ENCODE results near the gene IER3IP1. TPM values are rescaled to one million over a fixed set of nuclear protein-coding genes. Genes with fewer than 3 reads are reported as not detected.

IER3IP1 gene
- total RNA-seq, 1 experiment from 2014 or later: 29.6 TPM

- no peak for DNase-seq (ENCODE audit: low read depth)
Observed at GRCh38 chr18:47160256-47160655, 15.9 kb downstream of the IER3IP1 start.

GRCh38 chr18:47158404-47158803, 17.8 kb downstream of the IER3IP1 start:
- DNase-seq (ENCODE audit: low read depth): peak; percentile 23

GRCh38 chr18:47151439-47151838, 24.7 kb downstream of the IER3IP1 start:
- DNase-seq (ENCODE audit: low read depth): peak; percentile 22

GRCh38 chr18:47150824-47151366, 25.3 kb downstream of the IER3IP1 start:
- DNase-seq (ENCODE audit: low read depth): peak; percentile 8

GRCh38 chr18:47150029-47150823, 25.9 kb downstream of the IER3IP1 start, which contains the start of gene HDHD2:
TSS of gene HDHD2 (minus strand) at chr18:47150500. CDS start at chr18:47136439, 14,061 bp downstream.
- peak; percentile 79 for DNase-seq (ENCODE audit: low read depth)

- peak; percentile 12 for DNase-seq (ENCODE audit: low read depth)
Observed at GRCh38 chr18:47149457-47150028, 26.6 kb downstream of the IER3IP1 start.

- DNase-seq (ENCODE audit: low read depth): no peak
Observed at GRCh38 chr18:47146206-47146605, 30.0 kb downstream of the IER3IP1 start.

GRCh38 chr18:47143899-47144485, 32.2 kb downstream of the IER3IP1 start:
- DNase-seq (ENCODE audit: low read depth): no peak

- DNase-seq (ENCODE audit: low read depth): no peak
Observed at GRCh38 chr18:47143153-47143552, 33.0 kb downstream of the IER3IP1 start.

- DNase-seq (ENCODE audit: low read depth): no peak
Observed at GRCh38 chr18:47141289-47141688, 34.9 kb downstream of the IER3IP1 start.

GRCh38 chr18:47121146-47121545, 55.0 kb downstream of the IER3IP1 start:
- DNase-seq (ENCODE audit: low read depth): no peak

GRCh38 chr18:47120428-47120827, 55.7 kb downstream of the IER3IP1 start:
- no peak for DNase-seq (ENCODE audit: low read depth)

GRCh38 chr18:47118981-47119380, 57.2 kb downstream of the IER3IP1 start:
- peak; percentile 73 for DNase-seq (ENCODE audit: low read depth)

- no peak for DNase-seq (ENCODE audit: low read depth)
Observed at GRCh38 chr18:47115205-47115604, 61.0 kb downstream of the IER3IP1 start.

GRCh38 chr18:47113796-47114540, 62.2 kb downstream of the IER3IP1 start:
- DNase-seq (ENCODE audit: low read depth): peak; percentile 43

- DNase-seq (ENCODE audit: low read depth): no peak
Observed at GRCh38 chr18:47110492-47111274, 65.5 kb downstream of the IER3IP1 start.

- DNase-seq (ENCODE audit: low read depth): no peak
Observed at GRCh38 chr18:47109720-47110119, 66.4 kb downstream of the IER3IP1 start.

GRCh38 chr18:47108998-47109405, 67.2 kb downstream of the IER3IP1 start:
- no peak for DNase-seq (ENCODE audit: low read depth)

- DNase-seq (ENCODE audit: low read depth): no peak
Observed at GRCh38 chr18:47108373-47108772, 67.8 kb downstream of the IER3IP1 start.
